NCI-H1694 treated with DMSO at 0.1 percent for 48 hours (cell line): ENCODE measurements around the gene SERPINA5.
"Not testable (repeated sequence)": the region's sequence is repeated elsewhere in the genome, so short reads cannot be mapped to it uniquely, and the experiment has no call there.

ENCODE experiments used
- DNase-seq: peaks from one replicate; lab custom pipeline; 2025; lab: John Stamatoyannopoulos, UW

SERPINA5 gene

DNA sequence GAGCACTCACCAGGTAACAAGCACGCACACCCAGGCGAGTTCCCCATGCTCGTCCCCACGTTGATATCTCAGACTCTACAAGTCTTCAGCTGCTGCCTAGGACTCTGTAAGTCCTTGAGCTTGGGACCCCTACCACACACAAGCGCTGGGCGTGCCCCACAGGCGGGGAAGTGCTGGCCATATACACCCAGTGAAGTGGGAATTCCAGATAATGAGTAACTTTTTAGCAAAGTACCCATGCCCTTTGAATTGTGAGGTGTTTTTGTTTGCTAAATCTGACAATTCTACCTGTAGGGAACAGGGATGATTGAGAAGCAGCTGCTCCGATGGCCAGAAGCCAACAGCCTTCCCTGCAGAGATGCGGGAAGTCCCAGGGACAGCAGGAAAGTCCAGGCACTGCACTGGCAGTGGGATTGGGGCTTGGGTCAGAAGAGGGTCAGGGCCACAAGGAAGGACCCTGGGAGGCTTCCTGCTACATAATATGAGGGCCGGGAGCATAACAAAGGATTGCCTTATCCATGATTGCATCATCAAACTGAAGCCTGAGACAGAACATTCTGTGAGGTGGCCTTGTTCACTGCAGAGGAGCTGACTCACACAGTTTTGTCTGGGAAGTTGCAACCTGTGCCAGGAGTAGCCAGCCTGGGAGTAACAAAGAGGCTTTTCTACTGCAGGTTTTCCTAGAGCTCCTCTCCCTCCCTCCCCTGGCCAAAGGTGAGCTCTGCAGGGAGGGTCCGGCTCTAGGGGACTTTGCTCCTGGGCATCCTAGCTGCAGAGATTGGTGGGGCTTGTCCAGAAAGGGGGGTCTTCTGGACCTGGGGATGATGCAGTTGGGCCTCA is 17.8 kb downstream of the SERPINA5 start:
- DNase-seq, result no peak

- DNase-seq, result no peak
These were observed 18.4 kb downstream of the SERPINA5 start for GRCh38 chr14:94599656-94600004.

- DNase-seq, result no peak
These were observed 18.9 kb downstream of the SERPINA5 start for GRCh38 chr14:94600148-94600545.

GRCh38 chr14:94601884-94602391 is 20.7 kb downstream of the SERPINA5 start:
- no peak for DNase-seq

- DNase-seq, result no peak
These were observed 21.5 kb downstream of the SERPINA5 start for GRCh38 chr14:94602722-94603121.

DNA sequence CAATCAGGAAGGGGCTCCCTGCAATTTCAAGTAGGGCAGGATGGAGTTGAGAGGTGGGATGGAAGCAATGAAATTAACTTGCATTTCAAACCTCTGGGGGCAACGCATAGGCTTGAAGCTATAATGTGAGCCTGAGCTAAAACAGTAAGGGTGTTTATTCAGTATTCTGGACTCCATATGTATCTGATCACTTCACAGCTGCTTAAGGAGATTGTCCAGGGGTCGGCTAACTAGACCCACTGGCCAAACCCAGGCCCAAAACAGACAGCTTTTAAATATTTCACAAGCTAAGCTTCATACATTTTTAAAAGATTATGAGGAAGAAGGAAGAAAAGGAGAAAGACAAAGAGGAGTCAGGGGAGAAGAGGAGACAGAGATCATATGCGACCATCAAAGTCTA is 24.1 kb downstream of the SERPINA5 start:
- DNase-seq, result no peak

GRCh38 chr14:94608966-94609365 is 27.7 kb downstream of the SERPINA5 start:
- DNase-seq, result not testable (repeated sequence)

GRCh38 chr14:94611179-94611578 is 30.0 kb downstream of the SERPINA5 start:
- no peak for DNase-seq

- no peak for DNase-seq
These were observed 30.9 kb downstream of the SERPINA5 start, which contains the start of gene SERPINA3 for GRCh38 chr14:94612174-94612573. Gene SERPINA3, plus strand, starts transcription at chr14:94612391. Its CDS starts 2,051 bp downstream, at chr14:94614442.

GRCh38 chr14:94612580-94613554 is 31.6 kb downstream of the SERPINA5 start:
- no peak for DNase-seq

- DNase-seq, result no peak
These were observed 32.8 kb downstream of the SERPINA5 start for GRCh38 chr14:94613720-94614644.

DNA sequence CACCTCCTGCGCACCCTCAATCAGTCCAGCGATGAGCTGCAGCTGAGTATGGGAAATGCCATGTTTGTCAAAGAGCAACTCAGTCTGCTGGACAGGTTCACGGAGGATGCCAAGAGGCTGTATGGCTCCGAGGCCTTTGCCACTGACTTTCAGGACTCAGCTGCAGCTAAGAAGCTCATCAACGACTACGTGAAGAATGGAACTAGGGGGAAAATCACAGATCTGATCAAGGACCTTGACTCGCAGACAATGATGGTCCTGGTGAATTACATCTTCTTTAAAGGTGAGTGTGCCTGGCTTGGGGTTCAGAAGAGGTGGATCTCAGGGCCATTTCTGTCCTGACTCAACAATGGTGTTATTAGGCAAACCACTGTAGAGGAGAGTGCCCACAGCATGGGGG is 33.6 kb downstream of the SERPINA5 start:
- no peak for DNase-seq

GRCh38 chr14:94615254-94615653 is 34.0 kb downstream of the SERPINA5 start:
- no peak for DNase-seq

GRCh38 chr14:94615823-94616570 is 34.8 kb downstream of the SERPINA5 start:
- DNase-seq, result no peak

DNA sequence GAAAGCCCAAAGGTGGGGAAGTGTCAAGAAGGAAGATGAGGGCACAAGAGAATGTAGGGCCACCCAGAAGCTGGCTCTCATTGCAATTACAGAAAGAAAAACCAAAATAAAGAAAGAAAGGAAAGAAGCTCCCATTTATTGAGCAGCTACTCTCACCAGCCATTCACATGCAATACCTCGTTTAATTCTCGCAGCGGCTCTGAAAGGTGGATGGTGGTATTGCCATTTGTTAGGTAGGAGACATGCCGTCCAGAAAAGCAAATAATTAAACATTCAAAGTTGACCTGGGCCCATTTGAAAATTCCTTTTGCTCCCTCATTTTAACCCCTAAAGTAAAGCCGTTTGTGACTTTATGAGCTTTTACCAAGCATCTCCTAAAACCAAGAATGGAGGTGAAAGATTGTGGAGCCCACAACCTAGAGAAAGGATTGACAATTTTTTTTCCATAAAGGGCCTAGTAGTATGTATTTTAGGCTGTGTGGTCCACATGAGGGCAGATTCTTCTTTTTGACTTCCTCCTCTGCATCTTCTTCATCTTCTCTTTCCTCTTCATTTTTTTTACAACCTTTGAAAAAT is 36.2 kb downstream of the SERPINA5 start:
- DNase-seq, result no peak

- DNase-seq, result no peak
These were observed 37.0 kb downstream of the SERPINA5 start for GRCh38 chr14:94617988-94618822.

DNA sequence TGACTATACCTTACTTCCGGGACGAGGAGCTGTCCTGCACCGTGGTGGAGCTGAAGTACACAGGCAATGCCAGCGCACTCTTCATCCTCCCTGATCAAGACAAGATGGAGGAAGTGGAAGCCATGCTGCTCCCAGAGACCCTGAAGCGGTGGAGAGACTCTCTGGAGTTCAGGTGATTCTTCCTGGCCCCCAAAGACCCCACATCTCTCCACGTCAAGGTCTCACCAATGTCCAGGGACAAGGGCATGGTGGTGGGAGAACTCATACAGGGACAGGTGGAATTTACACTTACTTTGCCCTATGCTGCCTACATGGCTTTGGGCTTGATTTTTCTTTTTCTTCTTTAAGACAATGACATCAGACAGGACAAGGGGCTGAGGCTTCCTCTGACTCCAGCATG is 38.1 kb downstream of the SERPINA5 start:
- DNase-seq, result no peak

- no peak for DNase-seq
These were observed 39.4 kb downstream of the SERPINA5 start for GRCh38 chr14:94620597-94620996.

DNA sequence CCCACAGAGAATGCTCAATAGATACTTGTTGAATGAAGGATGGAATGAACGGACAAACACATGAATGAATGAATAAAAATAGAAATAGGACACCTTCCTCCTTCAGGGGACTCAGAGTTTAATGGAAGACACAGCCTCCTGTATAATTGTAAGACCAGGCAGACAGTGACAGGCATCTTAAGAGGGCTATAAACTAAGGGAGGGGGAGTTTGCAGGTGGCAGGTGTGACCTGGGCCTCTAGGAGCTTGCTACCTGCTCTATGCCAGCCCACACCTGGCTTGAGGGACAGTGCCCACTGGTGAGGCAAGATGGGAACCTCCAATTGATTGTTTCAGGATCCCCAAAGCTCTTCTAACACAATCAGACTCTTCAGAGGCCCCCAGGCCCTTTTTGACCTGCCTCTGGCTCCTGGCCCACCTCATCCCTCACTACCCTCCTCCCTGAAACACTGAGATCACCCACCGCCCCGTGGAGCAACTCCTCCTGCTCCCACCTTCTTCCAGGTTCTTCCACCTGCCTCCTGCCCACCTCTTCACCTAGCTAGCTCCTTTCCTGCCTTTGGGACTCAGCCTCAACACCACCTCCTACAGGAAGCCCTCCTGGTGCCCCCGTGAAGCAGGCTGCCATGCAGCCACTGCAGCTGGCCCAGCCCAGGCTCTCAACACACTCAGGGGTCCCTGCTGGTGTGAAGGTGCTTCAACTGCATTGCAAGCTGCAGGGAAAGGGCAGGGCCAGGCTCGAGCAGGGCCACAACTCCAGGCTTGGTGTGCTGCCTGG is 40.3 kb downstream of the SERPINA5 start:
- DNase-seq, result no peak
